NCI-H2196 treated with DMSO at 0.1 percent for 48 hours (cell line): Measurements from ENCODE around the gene DLX2.
A peak's percentile ranks its signal among the peaks of the same experiment; 100 is the strongest.

Source experiments
- DNase-seq: peaks from one replicate; lab custom pipeline; 2025; ENCODE audit not compliant: unreplicated experiment; lab: John Stamatoyannopoulos, UW

DLX2 gene

GRCh38 chr2:172056293-172056692 lies 46.4 kb downstream of the DLX2 start:
- DNase-seq, result no peak

- no peak for DNase-seq
These were observed 49.2 kb downstream of the DLX2 start for GRCh38 chr2:172053486-172053885.

- peak; percentile 14 for DNase-seq
These were observed 50.4 kb downstream of the DLX2 start for GRCh38 chr2:172052000-172052983.

GRCh38 chr2:172050479-172051125 lies 52.1 kb downstream of the DLX2 start:
- DNase-seq, result no peak

- no peak for DNase-seq
These were observed 53.1 kb downstream of the DLX2 start for GRCh38 chr2:172049567-172050120.
